IMR-90 (cell line): ENCODE data around the gene SMC1B.

Experiments
- CTCF ChIP-seq: conservative IDR thresholded peaks from 2 replicates; pipeline ENCODE4 v1.5.1; 2012; ENCODE audit warnings: mild to moderate bottlenecking, low read depth, low read length, improper control_type of control experiment
- MAFK ChIP-seq: IDR thresholded peaks from 2 replicates; pipeline ENCODE4 v1.6.1; 2012; ENCODE audit warnings: low read depth, low read length, improper control_type of control experiment
- NFE2L2 ChIP-seq: fragments of 150-350 bp; IDR thresholded peaks from 2 replicates; pipeline ENCODE4 v1.6.1; 2016; ENCODE audit warnings: low read depth, mild to moderate bottlenecking, low read length
- POLR2A ChIP-seq: IDR thresholded peaks from 2 replicates; pipeline ENCODE4 v1.6.1; 2012; ENCODE audit warnings: mild to moderate bottlenecking, low read depth, low read length
- SMC3 ChIP-seq: fragments of 150-350 bp; IDR thresholded peaks from 2 replicates; pipeline ENCODE4 v1.6.1; 2016; ENCODE audit warnings: low read depth, mild to moderate bottlenecking, antibody characterized with exemption, low read length, moderate library complexity

DNA sequence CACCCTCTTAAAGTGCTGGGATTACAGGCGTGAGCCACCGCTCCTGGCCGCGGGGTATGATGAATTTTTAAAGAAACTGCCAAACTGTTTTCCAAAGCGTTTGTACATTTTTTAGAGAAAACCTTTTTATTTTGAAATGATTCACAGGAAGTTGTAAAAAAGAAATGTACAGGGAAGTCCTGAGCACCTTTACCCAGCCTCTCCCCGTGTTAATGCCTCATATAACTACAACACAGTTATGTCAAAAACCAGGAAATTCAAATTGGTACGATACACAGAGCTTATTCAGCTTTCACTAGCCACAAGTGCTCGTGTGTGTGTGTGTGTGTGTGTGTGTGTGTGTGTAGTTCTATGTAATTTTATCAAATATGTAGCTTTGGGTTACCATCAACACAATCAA lies 110.6 kb downstream of the SMC1B start:
- TF ChIP-seq MAFK, result no peak
- no peak for TF ChIP-seq POLR2A
- TF ChIP-seq NFE2L2, result no peak
- TF ChIP-seq CTCF, result no peak
- no peak for TF ChIP-seq SMC3
